ENCODE measurements around the gene PRKCZ.

DNA sequence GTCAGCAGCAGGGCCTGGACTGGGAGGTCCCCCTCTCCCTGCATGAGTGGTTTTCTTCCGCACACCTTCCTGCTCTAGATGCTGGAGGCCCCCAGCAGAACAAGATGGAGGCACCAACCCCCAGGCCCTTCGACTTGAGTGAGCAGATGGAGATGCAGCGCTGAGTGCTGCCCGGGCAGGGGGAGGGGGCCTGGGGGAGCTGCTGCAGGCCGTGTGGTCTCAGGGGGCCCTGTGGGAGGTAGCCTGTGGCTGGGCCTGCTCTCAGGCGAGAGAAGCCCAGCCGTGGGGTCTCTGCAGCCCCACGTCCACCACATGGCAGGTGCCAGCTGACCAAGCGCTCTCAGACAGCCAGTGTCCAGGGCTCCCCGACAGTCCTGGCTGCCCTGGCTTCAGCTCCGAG is 145.6 kb downstream of the PRKCZ start:
- TF ChIP-seq, protein P1, sequence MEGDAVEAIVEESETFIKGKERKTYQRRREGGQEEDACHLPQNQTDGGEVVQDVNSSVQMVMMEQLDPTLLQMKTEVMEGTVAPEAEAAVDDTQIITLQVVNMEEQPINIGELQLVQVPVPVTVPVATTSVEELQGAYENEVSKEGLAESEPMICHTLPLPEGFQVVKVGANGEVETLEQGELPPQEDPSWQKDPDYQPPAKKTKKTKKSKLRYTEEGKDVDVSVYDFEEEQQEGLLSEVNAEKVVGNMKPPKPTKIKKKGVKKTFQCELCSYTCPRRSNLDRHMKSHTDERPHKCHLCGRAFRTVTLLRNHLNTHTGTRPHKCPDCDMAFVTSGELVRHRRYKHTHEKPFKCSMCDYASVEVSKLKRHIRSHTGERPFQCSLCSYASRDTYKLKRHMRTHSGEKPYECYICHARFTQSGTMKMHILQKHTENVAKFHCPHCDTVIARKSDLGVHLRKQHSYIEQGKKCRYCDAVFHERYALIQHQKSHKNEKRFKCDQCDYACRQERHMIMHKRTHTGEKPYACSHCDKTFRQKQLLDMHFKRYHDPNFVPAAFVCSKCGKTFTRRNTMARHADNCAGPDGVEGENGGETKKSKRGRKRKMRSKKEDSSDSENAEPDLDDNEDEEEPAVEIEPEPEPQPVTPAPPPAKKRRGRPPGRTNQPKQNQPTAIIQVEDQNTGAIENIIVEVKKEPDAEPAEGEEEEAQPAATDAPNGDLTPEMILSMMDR (IDR thresholded peaks at IDR 0.05): no peak
- TF ChIP-seq EZH2phosphoT487 (IDR thresholded peaks at IDR 0.05): no peak
- TF ChIP-seq EZH2 (IDR thresholded peaks at IDR 0.05): no peak

All from neural progenitor cell (in vitro differentiated cells).